Activated CD4-positive, alpha-beta T cell treated with anti-CD3 and anti-CD28 coated beads for 24 hours (primary cell): Measurements from ENCODE around the gene NCKAP5.
"Not testable (repeated sequence)": the region's sequence is repeated elsewhere in the genome, so short reads cannot be mapped to it uniquely, and the experiment has no call there.

Experiments
- DNase-seq, 2 donors: peaks; one replicate each; pipeline ENCODE4 v3.0.0-alpha.2; 2020; ENCODE audit warnings: low read depth in 2 of 2

NCKAP5 gene

GRCh38 chr2:132720393-132720792, 847.9 kb downstream of the NCKAP5 start:
- no peak for DNase-seq

GRCh38 chr2:132719480-132719879, 848.8 kb downstream of the NCKAP5 start:
- DNase-seq: no peak

- DNase-seq: no peak
Observed at GRCh38 chr2:132716954-132717353, 851.3 kb downstream of the NCKAP5 start.

GRCh38 chr2:132715386-132716351, 852.6 kb downstream of the NCKAP5 start:
- DNase-seq: no peak

GRCh38 chr2:132703396-132703795, 864.9 kb downstream of the NCKAP5 start:
- DNase-seq: no peak

GRCh38 chr2:132701810-132702209, 866.5 kb downstream of the NCKAP5 start:
- no peak for DNase-seq

- DNase-seq: not testable (repeated sequence)
Observed at GRCh38 chr2:132699802-132700201, 868.5 kb downstream of the NCKAP5 start.

GRCh38 chr2:132698347-132698746, 869.9 kb downstream of the NCKAP5 start:
- not testable (repeated sequence) for DNase-seq

GRCh38 chr2:132697556-132698205, 870.6 kb downstream of the NCKAP5 start:
- no peak for DNase-seq

GRCh38 chr2:132692816-132693215, 875.4 kb downstream of the NCKAP5 start:
- DNase-seq: no peak

GRCh38 chr2:132691556-132691955, 876.7 kb downstream of the NCKAP5 start:
- no peak for DNase-seq

GRCh38 chr2:132690664-132691303, 877.5 kb downstream of the NCKAP5 start:
- no peak for DNase-seq

GRCh38 chr2:132681766-132682165, 886.5 kb downstream of the NCKAP5 start:
- no peak for DNase-seq

GRCh38 chr2:132680544-132680943, 887.7 kb downstream of the NCKAP5 start:
- no peak for DNase-seq

GRCh38 chr2:132678483-132678882, 889.8 kb downstream of the NCKAP5 start:
- no peak for DNase-seq

GRCh38 chr2:132677661-132678060, 890.6 kb downstream of the NCKAP5 start:
- DNase-seq: no peak

- DNase-seq: no peak
Observed at GRCh38 chr2:132676999-132677398, 891.3 kb downstream of the NCKAP5 start.

- no peak for DNase-seq
Observed at GRCh38 chr2:132671151-132671835, 897.0 kb downstream of the NCKAP5 start.

- DNase-seq: no peak
Observed at GRCh38 chr2:132670496-132671150, 897.6 kb downstream of the NCKAP5 start.

- DNase-seq: no peak
Observed at GRCh38 chr2:132669908-132670495, 898.3 kb downstream of the NCKAP5 start, which contains the start of gene LYPD1. TSS of gene LYPD1 (minus strand) at chr2:132670205. CDS start at chr2:132669932, 273 bp downstream.
